Activated CD4-positive, alpha-beta T cell treated with anti-CD3 and anti-CD28 coated beads, Interleukin-2, amount 50 U/mL, for 24 hours (primary cell): ENCODE data around the gene ZNF48.
A peak's percentile ranks its signal among the peaks of the same experiment; 100 is the strongest.
"Not testable (repeated sequence)": the region's sequence is repeated elsewhere in the genome, so short reads cannot be mapped to it uniquely, and the experiment has no call there.

Experiments used
- DNase-seq, 2 donors: peaks; one replicate each; pipeline ENCODE4 v3.0.0-alpha.2; 2020; ENCODE audit warnings: low read depth in 1 of 2, low spot score in 1 of 2

Gene ZNF48

GRCh38 chr16:30377050-30377811 lies 18.0 kb upstream of the ZNF48 start:
- DNase-seq, result no peak

GRCh38 chr16:30377812-30378235 lies 17.4 kb upstream of the ZNF48 start:
- peak; percentile 67 to 81 for DNase-seq

GRCh38 chr16:30378236-30379157 lies 16.7 kb upstream of the ZNF48 start:
- DNase-seq, result peak; percentile 97 to 99

GRCh38 chr16:30379158-30379783 lies 15.9 kb upstream of the ZNF48 start:
- no peak for DNase-seq

GRCh38 chr16:30380072-30380802 lies 15.0 kb upstream of the ZNF48 start:
- DNase-seq, result no peak

GRCh38 chr16:30380803-30381208 lies 14.4 kb upstream of the ZNF48 start:
- no peak for DNase-seq

- no peak for DNase-seq
Observed at GRCh38 chr16:30381291-30382041, 13.8 kb upstream of the ZNF48 start.

- DNase-seq, result peak; percentile 56 to 72
Observed at GRCh38 chr16:30382111-30382881, 12.9 kb upstream of the ZNF48 start, which contains the start of gene SEPTIN1. Gene SEPTIN1 (minus strand): TSS chr16:30382561. CDS start chr16:30382542, 19 bp downstream.

- no peak for DNase-seq
Observed at GRCh38 chr16:30383521-30383920, 11.7 kb upstream of the ZNF48 start.

- DNase-seq, result no peak
Observed at GRCh38 chr16:30394592-30395154, 547 bp upstream of the ZNF48 start.

GRCh38 chr16:30395992-30396585 lies 869 bp downstream of the ZNF48 start:
- DNase-seq, result no peak

GRCh38 chr16:30396627-30397026 lies 1.4 kb downstream of the ZNF48 start:
- not testable (repeated sequence) for DNase-seq

- no peak for DNase-seq
Observed at GRCh38 chr16:30397056-30397455, 1.8 kb downstream of the ZNF48 start.

GRCh38 chr16:30397776-30398660 lies 2.8 kb downstream of the ZNF48 start:
- DNase-seq, result no peak

GRCh38 chr16:30398661-30399434 lies 3.6 kb downstream of the ZNF48 start:
- DNase-seq, result no peak

GRCh38 chr16:30399435-30400186 lies 4.4 kb downstream of the ZNF48 start:
- DNase-seq, result no peak
